Small intestine (tissue), 7 donors: ENCODE measurements around the gene MCF2L. TPM values are rescaled to one million over a fixed set of nuclear protein-coding genes. Genes with fewer than 3 reads are reported as not detected.

ENCODE experiments used
- DNase-seq, 2 donors: peaks; one replicate each; pipeline versions ENCODE4 v3.0.0 to v3.0.0-alpha.2; 2013
- FAIRE-seq: peaks from 2 replicates; lab custom pipeline; 2012; peaks lifted over from hg19 to GRCh38; lab: Jason Lieb, UNC
- H3K27ac ChIP-seq, 3 donors: one replicate each; pipeline ENCODE4 v1.5.1; 2013; ENCODE audit warnings: low read length in 2 of 3, mild to moderate bottlenecking in 2 of 3, control low read depth in 1 of 3, inconsistent platforms in 1 of 3, low read depth in 1 of 3, moderate library complexity in 1 of 3
- H3K27me3 ChIP-seq, 3 donors: one replicate each; pipeline ENCODE4 v1.6.1; 2013; ENCODE audit warnings: low read length in 3 of 3, inconsistent platforms in 1 of 3; ENCODE audit not compliant: control insufficient read depth in 3 of 3, insufficient read depth in 3 of 3
- H3K36me3 ChIP-seq, 3 donors: one replicate each; pipeline ENCODE4 v1.6.1; 2013; ENCODE audit warnings: low read length in 3 of 3, inconsistent platforms in 1 of 3, low read depth in 1 of 3, mild to moderate bottlenecking in 1 of 3, moderate library complexity in 1 of 3; ENCODE audit not compliant: control insufficient read depth in 3 of 3, insufficient read depth in 2 of 3
- H3K4me1 ChIP-seq, 3 donors: one replicate each; pipeline ENCODE4 v1.6.1; 2013; ENCODE audit warnings: low read length in 2 of 3, inconsistent platforms in 1 of 3, low read depth in 1 of 3, mild to moderate bottlenecking in 1 of 3, moderate library complexity in 1 of 3; ENCODE audit not compliant: control insufficient read depth in 3 of 3, insufficient read depth in 2 of 3
- H3K4me3 ChIP-seq, 3 donors: one replicate each; pipeline ENCODE4 v1.5.1; 2013; ENCODE audit warnings: low read length in 3 of 3, control low read depth in 1 of 3, inconsistent platforms in 1 of 3, low read depth in 1 of 3, mild to moderate bottlenecking in 1 of 3, moderate library complexity in 1 of 3
- H3K9me3 ChIP-seq, 2 donors: one replicate each; pipeline ENCODE4 v1.6.1; 2013; ENCODE audit warnings: low read depth in 1 of 2, low read length in 1 of 2; ENCODE audit not compliant: control insufficient read depth in 2 of 2, insufficient read depth in 1 of 2
- WGBS, 3 donors: extraction: QIAGEN DNeasy Blood & Tissue Kit; methylation state at CpG; one replicate each; pipeline ENCODE4 v1.1.7; 2013; 5-methylcytosine and 5-hydroxymethylcytosine counted together
- polyA plus RNA-seq, 4 donors: library from polyadenylated mRNA; stranded (reverse) in 3 of 4; unstranded in 1 of 4; fragments of 200-250 nt in 3 of 4; fragments of 120-200 nt in 1 of 4; gene quantifications; one replicate each; pipeline versions ENCODE4 v1.2.1 to v1.2.3, GENCODE V29; 2013
- donor health status: healthy with polysubstance abuse.
- donor health status: control.
- donor health status: control.
- donor health status: Bipolar disorder and iron deficiency.
- donor health status: healthy.

MCF2L gene
- polyA plus RNA-seq, 4 donors = 12.2 to 37.1 (median 22.0) TPM

DNA sequence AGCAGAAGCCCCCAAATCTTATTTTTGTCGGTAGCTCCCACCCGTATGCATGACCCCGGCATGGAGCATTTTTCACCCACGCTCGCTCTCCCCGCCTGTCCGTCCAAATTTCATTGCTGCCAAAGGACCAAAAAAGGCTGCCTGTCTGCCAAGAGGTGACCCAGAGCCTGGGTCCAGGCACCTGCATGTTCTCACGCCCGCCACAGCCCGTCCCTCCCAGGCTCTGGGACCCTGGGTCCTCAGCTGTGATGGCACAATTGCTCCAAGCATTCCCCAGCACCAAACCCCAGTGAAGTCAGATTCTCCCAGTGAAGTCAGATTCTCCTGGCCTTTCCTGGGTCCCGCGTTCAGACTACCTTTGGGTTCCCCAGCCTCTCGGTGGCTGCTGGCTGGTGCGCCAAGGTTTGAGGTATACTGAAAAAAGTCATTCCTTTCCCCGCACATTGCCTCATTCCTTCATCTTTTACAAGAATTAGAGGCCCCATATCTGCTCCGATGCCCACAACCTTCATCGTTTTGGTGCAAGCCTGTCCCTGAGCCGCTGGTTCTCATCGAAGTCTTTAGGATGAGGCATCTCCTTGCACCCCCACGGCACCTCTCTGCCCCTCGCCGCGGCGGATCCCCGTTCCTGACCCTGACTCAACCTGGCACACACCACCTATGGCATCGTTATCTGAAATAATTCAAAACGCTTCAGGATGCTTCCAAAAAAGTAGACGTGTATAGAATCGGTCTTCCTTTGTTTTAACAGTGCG, 77.3 kb downstream of the MCF2L start:
- DNase-seq (no peak), FAIRE-seq (no peak)
- Histone ChIP-seq H3K27ac (no peak overlapping the region), H3K4me3 (no peak overlapping the region), H3K27me3 (no peaks in the 10 kb centered on the region), H3K9me3 (no peaks in the 10 kb centered on the region), H3K4me1 (no peaks in the 10 kb centered on the region), H3K36me3 (peaks cover 0 to 56% (median 0%) of the 10 kb centered on the region in 3 donors)
- WGBS, 3 donors = 93% methylated on average over 30 of the region's 30 CpGs

- peaks cover 0 to 56% (median 0%) of the 10 kb centered on the region in 3 donors for H3K36me3 ChIP-seq
- FAIRE-seq = no peak
- WGBS, 3 donors = 86 to 93% (median 90%) methylated on average over 13 of the region's 13 CpGs
Measured at GRCh38 chr13:113046883-113047244, 77.8 kb downstream of the MCF2L start.

DNA sequence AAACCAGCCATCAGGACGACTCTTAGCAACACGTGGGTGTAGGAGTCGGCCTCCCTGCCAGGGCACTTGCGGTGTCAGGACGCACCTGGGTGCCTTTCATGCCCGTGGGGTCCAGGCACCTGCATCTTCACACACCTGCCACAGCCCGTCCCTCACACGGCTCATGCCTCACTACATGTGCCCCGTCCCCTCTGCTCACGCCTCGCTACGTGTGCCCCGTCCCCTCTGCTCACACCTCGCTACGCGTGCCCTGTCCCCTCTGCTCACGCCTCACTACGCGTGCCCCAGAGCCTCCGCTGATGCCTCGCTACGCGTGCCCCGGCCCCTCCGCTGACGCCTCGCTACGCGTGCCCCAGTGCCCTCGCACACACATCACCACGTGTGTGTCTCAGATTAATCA, 78.6 kb downstream of the MCF2L start:
- Histone ChIP-seq H3K27me3 (no peaks in the 10 kb centered on the region), H3K4me3 (no peak overlapping the region), H3K9me3 (no peaks in the 10 kb centered on the region), H3K36me3 (peaks cover 0 to 59% (median 0%) of the 10 kb centered on the region in 3 donors), H3K27ac (no peak overlapping the region), H3K4me1 (no peaks in the 10 kb centered on the region)
- FAIRE-seq = no peak
- 93 to 96% (median 94%) methylated on average over 31 of the region's 31 CpGs for WGBS, 3 donors
- no peak for DNase-seq

More at GRCh38 chr13:113046883-113047244, 77.8 kb downstream of the MCF2L start:
- Histone ChIP-seq H3K9me3 (no peaks in the 10 kb centered on the region), H3K4me1 (no peaks in the 10 kb centered on the region), H3K4me3 (no peak overlapping the region), H3K27ac (no peak overlapping the region), H3K27me3 (no peaks in the 10 kb centered on the region)
- no peak for DNase-seq

- H3K27me3 ChIP-seq = no peaks in the 10 kb centered on the region
- no peak overlapping the region for H3K4me3 ChIP-seq
- 64 to 71% (median 64%) methylated on average over 7 of the region's 7 CpGs for WGBS, 3 donors
- FAIRE-seq (no peak), DNase-seq (no peak)
- H3K4me1 ChIP-seq = no peaks in the 10 kb centered on the region
- no peaks in the 10 kb centered on the region for H3K9me3 ChIP-seq
- H3K36me3 ChIP-seq = peaks cover 0 to 64% (median 0%) of the 10 kb centered on the region in 3 donors
- no peak overlapping the region for H3K27ac ChIP-seq
Measured at GRCh38 chr13:113048766-113049165, 79.8 kb downstream of the MCF2L start.

- Histone ChIP-seq H3K4me3 (no peak overlapping the region), H3K27me3 (no peaks in the 10 kb centered on the region), H3K36me3 (peaks cover 0 to 66% (median 0%) of the 10 kb centered on the region in 3 donors), H3K4me1 (no peaks in the 10 kb centered on the region), H3K9me3 (no peaks in the 10 kb centered on the region), H3K27ac (no peak overlapping the region)
- 65 to 90% (median 88%) methylated on average over 13 of the region's 13 CpGs for WGBS, 3 donors
- DNase-seq (no peak), FAIRE-seq (no peak)
Measured at GRCh38 chr13:113049521-113049941, 80.5 kb downstream of the MCF2L start.

GRCh38 chr13:113049981-113050380, 81.0 kb downstream of the MCF2L start:
- FAIRE-seq (no peak), DNase-seq (no peak)
- no peaks in the 10 kb centered on the region for H3K27me3 ChIP-seq
- 68 to 79% (median 77%) methylated on average over 8 of the region's 8 CpGs for WGBS, 3 donors
- no peak overlapping the region for H3K4me3 ChIP-seq
- peaks cover 0 to 61% (median 0%) of the 10 kb centered on the region in 3 donors for H3K36me3 ChIP-seq
- H3K9me3 ChIP-seq = no peaks in the 10 kb centered on the region
- no peaks in the 10 kb centered on the region for H3K4me1 ChIP-seq
- no peak overlapping the region for H3K27ac ChIP-seq

DNA sequence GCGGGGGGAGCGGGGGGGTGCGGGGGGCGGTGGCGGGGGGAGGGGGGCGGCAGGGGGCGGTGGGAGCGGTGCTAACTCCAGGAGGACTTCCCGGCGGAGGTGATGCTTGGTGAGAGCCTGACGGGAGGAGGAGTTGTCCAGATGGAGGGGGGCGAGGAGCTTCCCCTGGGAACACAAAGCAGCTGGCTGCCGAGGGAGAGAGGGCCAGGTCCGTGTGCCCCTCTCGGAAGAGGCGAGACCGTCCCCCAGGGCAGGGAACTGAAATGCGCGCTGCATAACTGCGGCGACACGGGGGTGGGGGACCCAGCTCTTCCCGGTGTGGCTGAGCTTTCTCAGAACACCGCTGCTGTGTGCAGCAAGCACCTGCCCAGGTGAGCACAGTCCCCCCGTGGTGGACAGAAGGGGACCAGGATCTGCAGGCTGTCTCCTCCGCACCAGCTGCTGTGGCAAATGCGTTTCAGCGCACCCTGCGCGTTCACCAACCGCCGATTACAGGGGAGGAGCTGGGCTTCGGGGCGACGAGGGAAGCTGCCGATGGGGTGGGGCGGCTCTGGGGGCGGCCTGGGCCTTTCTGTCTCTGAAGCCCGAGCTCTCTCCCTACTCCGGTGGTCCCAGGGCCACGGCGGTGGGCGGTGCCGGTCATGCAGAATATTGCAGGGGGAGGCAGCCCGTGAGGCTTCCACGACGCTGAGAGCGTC, 81.9 kb downstream of the MCF2L start:
- DNase-seq = no peak
- Histone ChIP-seq H3K36me3 (peaks cover 0 to 52% (median 0%) of the 10 kb centered on the region in 3 donors), H3K27me3 (no peaks in the 10 kb centered on the region), H3K9me3 (no peaks in the 10 kb centered on the region), H3K4me1 (no peaks in the 10 kb centered on the region), H3K27ac (no peak overlapping the region), H3K4me3 (no peak overlapping the region)
- 69 to 87% (median 86%) methylated on average over 36 to 44 of the region's 48 CpGs for WGBS, 3 donors
- no peak for FAIRE-seq

GRCh38 chr13:113051641-113052040, 82.6 kb downstream of the MCF2L start:
- Histone ChIP-seq H3K36me3 (peaks cover 0 to 45% (median 0%) of the 10 kb centered on the region in 3 donors), H3K27ac (no peak overlapping the region), H3K27me3 (no peaks in the 10 kb centered on the region), H3K9me3 (peaks cover 0 to 2% of the 10 kb centered on the region in 2 donors), H3K4me3 (no peak overlapping the region), H3K4me1 (no peaks in the 10 kb centered on the region)
- no peak for FAIRE-seq
- no peak for DNase-seq
- whole genome bisulfite sequencing, 3 donors = 89 to 93% (median 89%) methylated on average over 14 of the region's 14 CpGs
